ENCODE data around the gene NR2F1.
"Not testable (repeated sequence)": the region's sequence is repeated elsewhere in the genome, so short reads cannot be mapped to it uniquely, and the experiment has no call there.

NR2F1 gene

GRCh38 chr5:93582677-93583438, at the start of gene NR2F1:
Gene NR2F1 (plus strand): TSS chr5:93583222. CDS start chr5:93585024, 1,802 bp downstream.
- peak; percentile 90 for DNase-seq (ENCODE audit: low read depth)

GRCh38 chr5:93545872-93546271, 37.1 kb upstream of the NR2F1 start:
- no peak for DNase-seq (ENCODE audit: low read depth)

- not testable (repeated sequence) for DNase-seq (ENCODE audit: low read depth)
Observed at GRCh38 chr5:93549594-93549993, 33.4 kb upstream of the NR2F1 start.

- DNase-seq (ENCODE audit: low read depth), result no peak
Observed at GRCh38 chr5:93557021-93557604, 25.9 kb upstream of the NR2F1 start.

GRCh38 chr5:93566091-93566490, 16.9 kb upstream of the NR2F1 start:
- DNase-seq (ENCODE audit: low read depth), result no peak

- DNase-seq (ENCODE audit: low read depth), result no peak
Observed at GRCh38 chr5:93567424-93567823, 15.6 kb upstream of the NR2F1 start.

GRCh38 chr5:93569300-93570160, 13.5 kb upstream of the NR2F1 start:
- DNase-seq (ENCODE audit: low read depth), result no peak

GRCh38 chr5:93570294-93571113, 12.5 kb upstream of the NR2F1 start:
- no peak for DNase-seq (ENCODE audit: low read depth)

- no peak for DNase-seq (ENCODE audit: low read depth)
Observed at GRCh38 chr5:93571114-93571949, 11.7 kb upstream of the NR2F1 start.

- DNase-seq (ENCODE audit: low read depth), result no peak
Observed at GRCh38 chr5:93572101-93572607, 10.9 kb upstream of the NR2F1 start.

GRCh38 chr5:93572608-93573353, 10.2 kb upstream of the NR2F1 start:
- DNase-seq (ENCODE audit: low read depth), result peak; percentile 20

- no peak for DNase-seq (ENCODE audit: low read depth)
Observed at GRCh38 chr5:93573354-93574351, 9.4 kb upstream of the NR2F1 start.

- no peak for DNase-seq (ENCODE audit: low read depth)
Observed at GRCh38 chr5:93574491-93575305, 8.3 kb upstream of the NR2F1 start.

GRCh38 chr5:93575461-93576414, 7.3 kb upstream of the NR2F1 start:
- DNase-seq (ENCODE audit: low read depth), result no peak

- no peak for DNase-seq (ENCODE audit: low read depth)
Observed at GRCh38 chr5:93576994-93577853, 5.8 kb upstream of the NR2F1 start.

All from EH (cell line).